Neural progenitor cell (in vitro differentiated cells): ENCODE data around the gene ZCCHC14.

Source experiments
- EZH2 ChIP-seq: fragments of 200-600 bp; sonication (generic); IDR thresholded peaks from 2 replicates; pipeline ENCODE4 v1.6.1; 2017; ENCODE audit warnings: antibody characterized with exemption, mild to moderate bottlenecking, moderate library complexity
- TF ChIP-seq, protein P1 (sequence below): fragments of 200-600 bp; sonication (generic); IDR thresholded peaks from 2 replicates; pipeline ENCODE4 v1.5.1; 2017; ENCODE audit warnings: antibody characterized with exemption, mild to moderate bottlenecking

DNA sequence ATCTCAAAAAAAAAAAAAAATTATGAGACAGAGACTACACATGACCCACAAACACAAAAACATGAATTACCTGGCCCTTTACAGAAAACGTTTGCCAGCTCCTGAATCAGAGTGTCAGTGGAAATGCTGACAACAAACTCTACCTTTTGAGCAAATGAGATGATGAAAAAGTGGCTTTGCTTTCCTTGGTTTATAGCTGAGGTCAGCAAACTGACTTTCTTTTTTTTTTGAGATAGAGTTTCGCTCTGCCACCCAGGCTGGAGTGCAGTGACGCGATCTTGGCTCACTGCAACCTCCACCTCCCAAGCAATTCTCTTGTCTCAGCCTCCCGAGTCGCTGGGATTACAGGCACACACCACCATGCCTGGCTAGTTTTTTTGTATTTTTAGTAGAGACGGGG, 46.3 kb downstream of the ZCCHC14 start:
- no peak for TF ChIP-seq EZH2
- TF ChIP-seq, protein P1, sequence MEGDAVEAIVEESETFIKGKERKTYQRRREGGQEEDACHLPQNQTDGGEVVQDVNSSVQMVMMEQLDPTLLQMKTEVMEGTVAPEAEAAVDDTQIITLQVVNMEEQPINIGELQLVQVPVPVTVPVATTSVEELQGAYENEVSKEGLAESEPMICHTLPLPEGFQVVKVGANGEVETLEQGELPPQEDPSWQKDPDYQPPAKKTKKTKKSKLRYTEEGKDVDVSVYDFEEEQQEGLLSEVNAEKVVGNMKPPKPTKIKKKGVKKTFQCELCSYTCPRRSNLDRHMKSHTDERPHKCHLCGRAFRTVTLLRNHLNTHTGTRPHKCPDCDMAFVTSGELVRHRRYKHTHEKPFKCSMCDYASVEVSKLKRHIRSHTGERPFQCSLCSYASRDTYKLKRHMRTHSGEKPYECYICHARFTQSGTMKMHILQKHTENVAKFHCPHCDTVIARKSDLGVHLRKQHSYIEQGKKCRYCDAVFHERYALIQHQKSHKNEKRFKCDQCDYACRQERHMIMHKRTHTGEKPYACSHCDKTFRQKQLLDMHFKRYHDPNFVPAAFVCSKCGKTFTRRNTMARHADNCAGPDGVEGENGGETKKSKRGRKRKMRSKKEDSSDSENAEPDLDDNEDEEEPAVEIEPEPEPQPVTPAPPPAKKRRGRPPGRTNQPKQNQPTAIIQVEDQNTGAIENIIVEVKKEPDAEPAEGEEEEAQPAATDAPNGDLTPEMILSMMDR, result no peak
